GM12891 (cell line): ENCODE results near the gene PTPRN2.

Source experiments
- DNase-seq: peaks from one replicate; pipeline ENCODE4 v3.0.0; 2011; ENCODE audit warnings: low spot score; ENCODE audit not compliant: insufficient read length
- FAIRE-seq: peaks from 2 replicates; lab custom pipeline; 2011; peaks lifted over from hg19 to GRCh38; lab: Jason Lieb, UNC
- PAX5 ChIP-seq: IDR thresholded peaks from 2 replicates; pipeline ENCODE4 v1.6.1; 2011; ENCODE audit warnings: low read length, moderate library complexity, mild to moderate bottlenecking; ENCODE audit not compliant: insufficient read depth, severe bottlenecking
- POLR2A ChIP-seq: IDR thresholded peaks from 2 replicates; pipeline ENCODE4 v1.6.1; 2011; ENCODE audit warnings: low read depth, low read length, control low read depth
- POLR2AphosphoS5 ChIP-seq: IDR thresholded peaks from 2 replicates; pipeline ENCODE4 v1.6.1; 2011; ENCODE audit warnings: low read depth, low read length, control low read depth
- POU2F2 ChIP-seq: IDR thresholded peaks from 2 replicates; pipeline ENCODE4 v1.6.1; 2011; ENCODE audit warnings: low read depth, mild to moderate bottlenecking, control low read depth, low read length, moderate library complexity
- SPI1 ChIP-seq: IDR thresholded peaks from 2 replicates; pipeline ENCODE4 v1.6.1; 2011; ENCODE audit warnings: low read depth, low read length, control low read depth
- TAF1 ChIP-seq: IDR thresholded peaks from 2 replicates; pipeline ENCODE4 v1.6.1; 2011; ENCODE audit warnings: low read depth, low read length, control low read depth

Gene PTPRN2

GRCh38 chr7:157822688-157823031 is 765.0 kb downstream of the PTPRN2 start:
- TF ChIP-seq SPI1 (no peak), POLR2AphosphoS5 (no peak), POU2F2 (no peak), PAX5 (no peak), TAF1 (no peak), POLR2A (no peak)
- DNase-seq (no peak), FAIRE-seq (no peak)

- no peak for DNase-seq
- TF ChIP-seq POU2F2: no peak
- no peak for TF ChIP-seq POLR2A
- no peak for TF ChIP-seq PAX5
- no peak for FAIRE-seq
These were observed 765.5 kb downstream of the PTPRN2 start for GRCh38 chr7:157821959-157822687.

GRCh38 chr7:157820796-157821195 is 766.8 kb downstream of the PTPRN2 start:
- FAIRE-seq (no peak), DNase-seq (no peak)
- TF ChIP-seq POLR2A: no peak
- TF ChIP-seq PAX5: no peak
- TF ChIP-seq TAF1: no peak

- FAIRE-seq: no peak
- no peak for TF ChIP-seq POU2F2
- TF ChIP-seq POLR2AphosphoS5: no peak
- TF ChIP-seq SPI1: no peak
- no peak for DNase-seq
These were observed 768.2 kb downstream of the PTPRN2 start for GRCh38 chr7:157819455-157819807.

- no peak for FAIRE-seq
- DNase-seq: no peak
- TF ChIP-seq TAF1 (no peak), POU2F2 (no peak), POLR2AphosphoS5 (no peak), POLR2A (no peak), SPI1 (no peak), PAX5 (no peak)
These were observed 768.7 kb downstream of the PTPRN2 start for GRCh38 chr7:157818701-157819454.

- DNase-seq: no peak
- TF ChIP-seq POU2F2 (no peak), TAF1 (no peak), SPI1 (no peak), POLR2AphosphoS5 (no peak), PAX5 (no peak), POLR2A (no peak)
- peak; percentile 13 for FAIRE-seq
These were observed 769.5 kb downstream of the PTPRN2 start for GRCh38 chr7:157817944-157818700.

- FAIRE-seq: no peak
- TF ChIP-seq POLR2AphosphoS5 (no peak), SPI1 (no peak), TAF1 (no peak), POLR2A (no peak), POU2F2 (no peak), PAX5 (no peak)
- no peak for DNase-seq
These were observed 770.2 kb downstream of the PTPRN2 start for GRCh38 chr7:157817433-157817832.

- TF ChIP-seq POLR2AphosphoS5: no peak
- TF ChIP-seq SPI1: no peak
- TF ChIP-seq POLR2A: no peak
- TF ChIP-seq TAF1: no peak
- no peak for TF ChIP-seq POU2F2
- TF ChIP-seq PAX5: no peak
- FAIRE-seq: no peak
- DNase-seq: no peak
These were observed 770.9 kb downstream of the PTPRN2 start for GRCh38 chr7:157816526-157817250.

- DNase-seq (no peak), FAIRE-seq (no peak)
- TF ChIP-seq POU2F2: no peak
- no peak for TF ChIP-seq SPI1
- no peak for TF ChIP-seq PAX5
- no peak for TF ChIP-seq TAF1
- TF ChIP-seq POLR2A: no peak
- TF ChIP-seq POLR2AphosphoS5: no peak
These were observed 771.5 kb downstream of the PTPRN2 start for GRCh38 chr7:157816086-157816485.
